ENCODE data around the gene CACNA1F.

GRCh38 chrX:49272421-49272820 lies 39.3 kb upstream of the CACNA1F start:
- no peak for TF ChIP-seq CTCF (conservative IDR thresholded peaks at IDR 0.05)
- TF ChIP-seq ZFX (IDR thresholded peaks at IDR 0.05): no peak
